Astrocyte of the cerebellum (primary cell): ENCODE results near the gene PPP1R9B.

ENCODE experiments used
- DNase-seq: peaks from one replicate; pipeline ENCODE4 v3.0.0-alpha.2; 2011; ENCODE audit warnings: low read depth
- H3K4me3 ChIP-seq: 2 replicates; pipeline ENCODE4 v1.5.1; 2011; ENCODE audit warnings: mild to moderate bottlenecking, low read depth, low read length, moderate library complexity
- in situ Hi-C: cut with HindIII; loops from 2 replicates; pipeline ENCODE4 v1.10.0; 2017; ENCODE audit warnings: low sequenced_read_pairs
- TF ChIP-seq, protein P1 (sequence below): IDR thresholded peaks from 2 replicates; pipeline ENCODE4 v1.5.1; 2012; ENCODE audit warnings: low read length, low read depth, moderate library complexity, mild to moderate bottlenecking; ENCODE audit errors: missing control alignments

PPP1R9B gene

DNA sequence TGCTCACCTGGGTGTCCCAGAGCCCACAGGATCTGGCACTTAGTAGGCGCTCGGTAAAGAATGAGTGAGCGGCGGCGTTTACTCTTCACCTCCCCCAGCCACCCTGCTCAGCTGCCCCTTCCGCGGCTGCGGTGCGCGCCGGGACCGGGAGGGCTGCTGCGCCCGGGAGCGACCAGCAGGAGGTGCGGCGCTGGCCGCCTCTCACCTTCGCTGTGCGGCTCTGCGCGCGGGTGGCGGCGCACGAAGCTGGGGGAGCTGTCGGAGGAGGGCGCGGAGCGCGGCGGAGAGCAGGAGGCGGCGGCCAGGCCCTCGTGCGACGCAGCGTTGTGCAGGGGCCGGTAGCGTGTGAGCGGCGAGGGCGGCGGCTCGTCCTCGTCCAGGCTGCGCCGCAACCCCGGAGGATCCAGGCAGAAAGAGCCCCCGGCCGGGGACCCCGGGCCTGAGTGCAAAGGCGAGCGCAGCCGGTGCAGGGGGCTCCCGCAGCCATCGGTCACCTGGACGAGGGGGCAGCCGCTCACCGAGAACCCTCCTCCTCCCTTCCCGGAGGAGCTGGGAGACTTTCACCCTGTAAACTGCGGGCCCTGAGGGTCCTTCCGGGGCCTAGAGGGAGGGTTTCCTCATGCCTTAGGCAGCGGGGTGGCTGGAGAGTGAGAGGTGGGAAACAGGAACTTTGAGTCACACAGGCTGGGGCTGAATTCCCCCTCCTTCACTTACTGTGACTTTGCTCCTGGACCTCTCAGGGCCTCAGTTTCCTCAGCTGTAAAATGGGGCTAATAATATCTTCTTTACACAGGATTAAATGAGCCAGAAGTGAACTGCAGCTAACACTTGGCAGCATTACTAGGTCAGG lies 33.0 kb downstream of the PPP1R9B start:
- TF ChIP-seq, protein P1, sequence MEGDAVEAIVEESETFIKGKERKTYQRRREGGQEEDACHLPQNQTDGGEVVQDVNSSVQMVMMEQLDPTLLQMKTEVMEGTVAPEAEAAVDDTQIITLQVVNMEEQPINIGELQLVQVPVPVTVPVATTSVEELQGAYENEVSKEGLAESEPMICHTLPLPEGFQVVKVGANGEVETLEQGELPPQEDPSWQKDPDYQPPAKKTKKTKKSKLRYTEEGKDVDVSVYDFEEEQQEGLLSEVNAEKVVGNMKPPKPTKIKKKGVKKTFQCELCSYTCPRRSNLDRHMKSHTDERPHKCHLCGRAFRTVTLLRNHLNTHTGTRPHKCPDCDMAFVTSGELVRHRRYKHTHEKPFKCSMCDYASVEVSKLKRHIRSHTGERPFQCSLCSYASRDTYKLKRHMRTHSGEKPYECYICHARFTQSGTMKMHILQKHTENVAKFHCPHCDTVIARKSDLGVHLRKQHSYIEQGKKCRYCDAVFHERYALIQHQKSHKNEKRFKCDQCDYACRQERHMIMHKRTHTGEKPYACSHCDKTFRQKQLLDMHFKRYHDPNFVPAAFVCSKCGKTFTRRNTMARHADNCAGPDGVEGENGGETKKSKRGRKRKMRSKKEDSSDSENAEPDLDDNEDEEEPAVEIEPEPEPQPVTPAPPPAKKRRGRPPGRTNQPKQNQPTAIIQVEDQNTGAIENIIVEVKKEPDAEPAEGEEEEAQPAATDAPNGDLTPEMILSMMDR, result peak; percentile 62
- in situ Hi-C loops, result no loop called here
- DNase-seq, result no peak
- H3K4me3 ChIP-seq, result no peak overlapping the region

DNA sequence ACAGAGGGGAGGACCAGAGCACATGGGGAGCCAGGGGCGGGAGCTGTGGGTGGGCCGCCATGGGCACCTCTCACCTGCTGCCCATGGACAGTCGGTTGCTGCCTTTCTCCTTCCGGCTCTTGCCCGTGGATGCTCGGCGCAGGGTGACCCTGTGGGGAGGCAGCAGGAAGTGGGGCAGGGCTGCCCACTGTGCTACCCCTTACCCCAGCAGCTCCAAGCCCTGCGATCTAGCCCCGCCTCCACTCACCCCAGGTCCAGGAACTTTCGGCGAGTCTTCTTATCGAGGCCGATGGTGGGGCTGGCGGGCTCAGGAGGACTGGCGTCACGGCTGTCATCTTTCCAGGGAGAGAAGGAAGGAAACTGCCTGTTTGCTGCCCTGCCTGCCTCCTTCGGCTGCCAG lies 34.7 kb downstream of the PPP1R9B start:
- in situ Hi-C loops, result no loop called here
- TF ChIP-seq, protein P1, result no peak
- no peak overlapping the region for H3K4me3 ChIP-seq
- DNase-seq, result no peak

DNA sequence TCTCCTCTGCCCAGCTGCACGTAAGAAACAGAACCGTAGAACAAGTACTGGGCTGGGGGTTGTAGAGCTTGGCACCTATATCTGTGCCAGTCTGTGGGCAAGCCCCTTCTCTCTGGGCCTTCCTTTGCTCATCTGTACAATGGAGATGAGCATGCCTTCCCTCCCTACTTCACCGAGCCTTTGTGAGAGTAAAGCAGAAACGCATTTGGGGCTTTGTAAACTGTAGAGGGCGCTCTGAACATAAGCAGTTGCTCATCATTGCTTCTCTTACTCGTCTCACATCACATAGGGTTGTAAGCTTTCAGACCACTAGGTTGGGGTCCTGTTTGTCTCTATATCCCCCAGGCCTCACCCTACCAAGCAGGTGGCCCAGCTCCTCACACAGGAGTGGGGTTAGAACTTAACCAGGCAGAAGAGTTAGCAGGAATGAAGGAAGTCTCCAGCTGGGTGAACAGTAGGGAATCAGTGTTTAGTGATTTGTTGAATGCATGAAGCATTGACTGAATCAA lies 35.6 kb downstream of the PPP1R9B start:
- H3K4me3 ChIP-seq, result no peak overlapping the region
- no peak for DNase-seq
- TF ChIP-seq, protein P1, result peak; percentile 80
- in situ Hi-C loops, result no loop called here

DNA sequence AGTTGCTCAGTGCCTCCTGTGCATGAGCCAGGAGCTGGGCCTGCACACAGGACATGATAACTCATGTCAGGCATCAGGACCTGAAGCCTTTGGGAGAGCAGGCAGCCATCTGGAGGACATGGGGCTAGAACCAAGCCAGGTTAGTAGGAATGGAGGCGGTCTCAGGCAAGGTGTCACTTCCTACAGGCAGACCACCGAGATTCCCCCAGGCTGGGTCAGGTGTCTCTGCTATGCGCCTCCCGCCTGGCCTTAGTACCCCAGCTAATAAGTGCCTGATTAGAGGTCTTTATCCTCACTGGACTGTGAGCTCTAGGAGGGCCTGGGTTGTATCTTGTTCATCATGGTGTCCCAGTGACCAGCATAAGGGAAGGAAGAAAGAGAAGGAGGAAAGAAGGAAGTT lies 36.1 kb downstream of the PPP1R9B start:
- TF ChIP-seq, protein P1, result no peak
- in situ Hi-C loops, result no loop called here
- no peak for DNase-seq
- H3K4me3 ChIP-seq, result no peak overlapping the region

DNA sequence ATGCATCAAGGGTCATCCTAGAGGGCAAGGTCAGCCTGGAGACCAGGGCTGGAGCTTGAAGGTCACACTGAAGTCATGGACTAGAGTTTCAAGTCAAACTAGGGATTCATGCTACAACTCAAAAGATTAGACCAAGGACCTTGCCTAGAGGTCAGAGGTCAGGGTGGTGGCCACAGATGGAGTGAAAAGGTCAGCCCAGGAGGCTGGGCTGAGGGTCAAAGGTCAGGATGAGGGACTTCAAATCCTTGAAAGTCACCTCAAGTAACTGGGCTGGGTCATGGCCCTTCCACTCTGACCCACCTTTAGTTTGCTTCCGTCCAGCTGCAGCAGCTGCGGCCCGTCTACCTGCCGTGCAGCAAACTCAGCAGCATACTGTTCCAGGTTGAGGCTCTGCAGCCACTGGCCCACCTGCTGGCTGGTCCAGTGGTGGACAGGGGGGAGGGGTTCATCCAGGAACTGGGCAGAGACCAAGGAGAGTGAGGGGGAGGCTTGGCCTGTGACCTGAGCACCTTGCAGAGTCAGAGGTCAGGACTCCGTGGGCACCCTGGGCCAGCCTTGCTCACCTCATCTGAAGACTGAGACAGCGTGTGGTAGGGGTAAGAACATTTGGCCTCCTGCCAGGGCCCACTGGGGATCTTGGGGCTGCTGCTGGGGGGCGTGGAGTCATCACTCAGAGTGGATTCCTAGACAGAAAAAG lies 36.7 kb downstream of the PPP1R9B start:
- DNase-seq, result no peak
- in situ Hi-C loops, result no loop called here
- no peak overlapping the region for H3K4me3 ChIP-seq
- TF ChIP-seq, protein P1, result no peak

DNA sequence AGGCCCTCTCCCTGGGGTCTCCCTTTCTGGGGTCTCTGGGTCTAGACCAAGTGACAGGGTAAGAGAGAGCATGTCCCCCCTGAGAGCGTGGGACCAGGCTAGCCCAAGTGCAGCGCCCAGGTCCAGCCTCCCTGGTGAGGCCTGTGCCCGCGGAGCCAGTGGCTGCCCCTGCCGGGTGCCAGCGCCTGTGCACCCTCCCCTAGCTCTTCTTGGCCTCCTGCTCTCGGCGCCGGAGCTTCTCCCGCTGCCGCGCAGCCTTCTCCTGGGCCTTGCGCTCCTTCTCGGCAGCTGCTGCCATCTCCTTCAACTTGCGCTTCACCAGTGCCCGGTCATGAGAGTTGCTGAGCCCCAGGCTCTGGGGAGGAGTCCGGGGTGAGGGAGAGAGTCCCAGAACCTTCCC lies 37.8 kb downstream of the PPP1R9B start:
- in situ Hi-C loops, result no loop called here
- TF ChIP-seq, protein P1, result no peak
- DNase-seq, result no peak
- H3K4me3 ChIP-seq, result no peak overlapping the region
